Limb (tissue), 2 donors: Measurements from ENCODE around the gene PKNOX1.
"Not testable (repeated sequence)": the region's sequence is repeated elsewhere in the genome, so short reads cannot be mapped to it uniquely, and the experiment has no call there.

ENCODE experiments used
- DNase-seq, 2 donors: peaks; one replicate each; pipeline ENCODE4 v3.0.0-alpha.2; 2016; ENCODE audit errors: extremely low spot score in 2 of 2

PKNOX1 gene

DNA sequence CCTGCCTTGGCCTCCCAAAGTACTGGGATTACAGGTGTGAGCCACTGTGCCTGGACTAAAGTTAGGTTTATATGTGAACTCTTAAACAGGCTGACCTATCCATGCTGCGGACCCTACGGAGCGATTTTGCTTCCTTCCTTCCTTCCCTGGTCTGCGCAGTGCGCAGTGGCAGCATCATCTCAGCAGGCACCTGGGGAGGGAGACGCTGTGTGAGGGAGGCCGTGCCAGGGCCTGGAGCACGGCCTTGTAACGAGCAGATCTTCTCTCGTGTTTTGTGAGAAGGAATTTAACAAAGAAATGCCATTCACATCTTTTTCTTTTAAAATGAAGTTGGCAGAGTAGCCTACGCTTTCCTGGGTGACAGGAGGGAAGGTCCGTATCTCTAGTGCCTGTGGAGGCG is 45.8 kb downstream of the PKNOX1 start:
- no peak for DNase-seq

DNA sequence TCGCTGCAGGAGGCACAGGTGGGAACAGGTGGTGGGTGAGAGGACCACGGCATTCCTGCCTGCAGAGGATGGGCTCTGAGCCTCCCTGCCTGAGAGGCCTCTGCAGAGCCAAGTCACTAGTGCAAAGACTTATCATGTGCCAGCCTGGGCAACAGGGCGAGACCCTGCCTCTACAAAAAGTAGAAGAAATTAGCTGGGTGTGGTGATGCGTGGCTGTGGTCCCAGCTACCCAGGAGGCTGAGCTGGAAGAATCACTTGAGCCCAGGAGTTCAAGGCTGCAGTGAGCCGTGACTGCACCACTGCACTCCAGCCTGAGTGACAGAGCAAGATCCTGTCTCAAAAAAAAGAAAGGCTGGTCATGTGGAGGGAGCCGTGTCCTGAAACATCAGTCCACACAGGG is 46.4 kb downstream of the PKNOX1 start:
- no peak for DNase-seq

DNA sequence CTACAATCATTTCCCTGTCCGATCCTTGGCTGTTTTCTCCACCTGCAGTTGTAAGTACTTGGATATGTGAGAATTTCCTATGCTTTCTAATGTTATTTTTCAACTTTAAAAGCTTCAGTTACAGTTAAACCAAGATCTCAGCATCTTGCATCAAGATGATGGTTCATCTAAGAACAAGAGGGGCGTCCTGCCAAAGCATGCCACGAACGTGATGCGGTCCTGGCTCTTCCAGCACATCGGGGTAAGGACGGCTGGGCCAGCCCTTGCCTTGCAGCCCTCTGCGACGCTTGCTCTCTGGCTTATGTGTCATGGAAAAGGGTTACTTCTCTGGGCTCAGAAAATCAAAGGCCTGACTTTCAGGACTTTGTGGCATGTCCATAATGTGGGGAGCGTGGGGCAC is 46.8 kb downstream of the PKNOX1 start:
- no peak for DNase-seq

DNA sequence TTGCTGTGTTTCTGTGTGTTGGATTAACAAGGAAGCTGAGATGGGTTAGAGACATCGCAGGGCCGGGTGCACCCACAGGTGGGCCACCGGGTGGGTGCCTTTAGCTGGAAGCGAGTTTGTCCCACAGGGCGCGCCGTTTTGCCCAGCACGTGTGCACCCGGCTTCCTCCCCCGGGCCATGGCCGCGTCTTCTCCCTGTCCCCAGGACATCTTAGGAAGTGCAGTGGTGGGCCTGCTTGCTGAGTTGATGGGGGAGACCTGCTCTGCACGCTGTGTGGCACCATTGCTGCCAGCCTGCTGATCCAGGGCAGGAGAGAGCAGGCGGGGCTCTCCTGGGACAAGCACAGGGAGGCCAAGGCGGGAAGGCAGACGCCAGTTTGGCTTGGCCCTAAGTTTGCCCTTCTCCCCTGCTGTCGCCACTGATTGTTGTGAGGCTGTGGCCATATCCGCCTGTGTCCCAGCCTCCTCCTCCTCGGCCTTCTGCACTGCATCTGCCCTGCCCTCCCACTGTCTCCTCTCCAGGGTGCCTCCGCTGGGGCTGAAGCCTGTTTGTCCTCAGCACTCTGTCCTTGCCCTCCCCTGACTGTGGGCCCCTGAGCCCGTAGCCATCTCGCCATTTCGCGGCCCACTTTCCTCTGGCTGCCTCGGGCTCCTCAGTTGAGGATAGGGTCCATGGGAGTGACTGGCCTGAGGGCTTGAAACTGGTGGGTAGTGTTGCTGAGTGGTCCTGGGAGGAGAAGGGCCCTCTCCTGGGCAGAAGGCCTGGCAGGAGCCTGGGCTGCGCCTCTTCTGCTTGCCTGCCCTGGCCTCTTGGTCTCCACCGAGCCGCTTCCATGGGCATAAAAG is 47.6 kb downstream of the PKNOX1 start:
- no peak for DNase-seq

DNA sequence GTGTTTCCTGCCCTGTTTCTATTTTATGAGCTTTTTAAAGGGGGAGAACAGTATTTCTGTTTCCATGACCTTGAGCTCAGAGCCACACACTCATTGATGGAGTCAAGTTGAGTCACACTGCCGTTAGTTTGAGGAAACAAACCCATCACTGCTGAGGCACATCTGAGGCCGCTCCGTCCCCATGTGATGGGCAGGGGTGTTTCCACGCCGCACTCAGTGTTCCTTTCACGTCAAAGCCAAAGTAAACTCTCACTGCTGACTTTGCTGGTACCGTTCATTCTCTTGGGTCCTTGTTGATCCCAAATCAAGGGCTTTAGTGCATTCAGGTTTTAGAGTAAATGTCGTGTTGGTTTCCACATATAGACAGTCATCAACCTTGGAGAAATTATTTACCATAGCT is 48.8 kb downstream of the PKNOX1 start:
- no peak for DNase-seq

DNA sequence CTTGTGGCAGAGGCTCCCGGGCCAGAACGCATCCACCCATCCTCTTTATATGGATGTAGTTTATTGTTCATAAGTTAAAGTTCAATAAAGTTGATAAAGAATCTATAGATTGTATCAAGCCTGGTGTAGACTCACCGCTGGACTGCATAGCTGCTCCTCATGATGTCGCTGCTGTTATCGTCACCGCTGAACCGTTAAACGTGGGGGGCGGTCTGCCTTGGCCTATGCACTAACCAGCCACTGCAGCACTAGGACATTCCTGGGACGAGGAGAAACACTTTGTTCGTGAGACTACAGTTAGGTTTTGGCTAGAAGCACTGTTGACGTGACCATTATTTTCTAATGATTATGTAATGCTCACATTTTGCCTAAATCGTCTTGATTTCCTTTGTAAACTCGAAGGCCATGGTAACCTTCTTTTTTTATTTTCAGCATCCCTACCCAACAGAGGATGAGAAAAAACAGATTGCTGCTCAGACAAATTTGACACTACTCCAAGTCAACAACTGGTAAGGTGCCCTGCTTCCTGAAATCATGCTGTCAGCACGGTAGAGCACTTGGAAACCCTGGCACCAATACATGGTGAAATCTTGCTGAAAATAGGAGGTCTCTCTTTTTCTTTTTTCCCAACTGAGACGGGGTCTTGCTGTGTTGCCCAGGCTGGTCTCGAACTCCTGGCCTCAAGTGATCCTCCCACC is 50.2 kb downstream of the PKNOX1 start:
- DNase-seq = no peak

DNA sequence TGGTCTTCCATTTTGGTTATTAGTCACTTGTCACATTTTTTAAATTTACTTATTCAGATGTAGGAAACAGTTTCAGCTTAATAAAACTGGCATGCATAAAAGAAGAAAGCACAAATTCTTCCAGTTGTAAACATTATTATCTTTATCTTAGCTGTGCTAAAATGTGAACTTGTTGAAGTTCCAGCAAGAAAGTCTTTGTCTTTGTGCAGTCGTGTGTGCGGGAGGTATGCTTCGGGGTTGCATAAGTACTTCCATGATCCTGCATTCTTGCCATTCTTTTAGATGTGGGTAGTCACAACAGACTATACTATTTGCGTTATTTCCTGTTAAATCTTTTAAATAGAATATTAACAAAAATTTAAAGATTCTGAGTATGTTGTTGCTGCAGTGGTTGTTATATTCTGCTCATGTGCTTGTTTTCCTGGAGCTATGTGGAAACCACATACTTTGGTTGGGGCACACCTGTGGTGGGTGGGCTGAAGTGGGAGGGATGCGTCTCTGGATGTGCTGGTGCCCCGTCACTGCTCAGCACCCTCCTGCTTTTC is 51.3 kb downstream of the PKNOX1 start:
- DNase-seq = no peak

DNA sequence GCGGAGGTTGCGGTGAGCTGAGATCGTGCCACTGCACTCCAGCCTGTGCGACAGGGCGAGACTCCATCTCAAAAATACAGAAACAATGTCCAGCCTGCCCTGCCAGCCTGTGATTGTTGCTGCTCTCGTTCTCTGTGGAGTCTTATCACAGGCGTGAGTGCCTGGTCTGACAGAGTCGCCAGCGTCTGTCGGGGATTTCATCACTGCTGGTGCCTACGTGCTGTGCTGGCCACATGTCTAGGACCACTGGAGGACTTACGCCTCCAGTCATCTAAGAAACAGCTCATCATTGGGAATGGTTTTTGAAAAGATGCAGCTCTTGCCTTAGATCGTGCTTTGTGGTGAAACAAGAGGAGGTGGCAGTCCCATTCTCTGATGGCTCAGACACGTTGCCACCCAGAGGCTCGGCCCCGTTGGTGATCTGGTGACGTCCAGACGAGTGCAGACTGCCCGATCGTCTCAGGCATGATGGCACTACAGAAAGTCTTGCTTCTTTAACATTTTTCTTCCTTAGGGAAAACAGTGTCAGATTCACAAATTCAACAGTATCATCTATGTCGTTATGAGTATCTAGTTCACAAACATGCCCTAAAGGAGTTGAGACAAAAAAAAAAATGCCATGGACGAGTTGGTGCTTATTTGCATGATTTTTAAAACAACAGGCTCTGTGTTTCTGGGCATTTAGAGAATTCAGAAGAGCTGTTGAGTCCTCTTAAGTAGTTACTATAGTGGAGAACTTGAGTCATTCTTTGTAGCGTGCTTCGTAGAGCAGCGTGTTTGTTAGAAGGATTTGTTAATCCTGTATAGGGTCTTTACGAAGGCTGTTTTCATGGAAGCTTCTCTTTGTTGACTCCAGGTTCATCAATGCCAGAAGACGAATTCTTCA is 53.7 kb downstream of the PKNOX1 start:
- DNase-seq = no peak

DNA sequence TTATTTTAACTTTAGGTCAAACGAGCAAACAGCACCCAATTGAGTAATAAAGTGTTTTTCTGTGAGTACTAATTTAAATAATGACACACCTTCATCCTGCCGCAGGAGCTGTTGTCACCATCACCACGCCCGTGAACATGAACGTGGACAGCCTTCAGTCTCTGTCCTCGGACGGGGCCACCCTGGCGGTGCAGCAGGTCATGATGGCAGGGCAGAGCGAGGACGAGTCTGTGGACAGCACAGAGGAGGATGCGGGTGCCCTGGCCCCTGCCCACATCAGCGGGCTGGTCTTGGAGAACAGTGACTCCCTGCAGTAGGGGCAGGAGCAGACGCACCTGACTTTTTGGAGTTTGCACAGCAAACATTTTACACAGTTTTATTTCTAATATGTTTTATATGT is 55.4 kb downstream of the PKNOX1 start:
- no peak for DNase-seq

DNA sequence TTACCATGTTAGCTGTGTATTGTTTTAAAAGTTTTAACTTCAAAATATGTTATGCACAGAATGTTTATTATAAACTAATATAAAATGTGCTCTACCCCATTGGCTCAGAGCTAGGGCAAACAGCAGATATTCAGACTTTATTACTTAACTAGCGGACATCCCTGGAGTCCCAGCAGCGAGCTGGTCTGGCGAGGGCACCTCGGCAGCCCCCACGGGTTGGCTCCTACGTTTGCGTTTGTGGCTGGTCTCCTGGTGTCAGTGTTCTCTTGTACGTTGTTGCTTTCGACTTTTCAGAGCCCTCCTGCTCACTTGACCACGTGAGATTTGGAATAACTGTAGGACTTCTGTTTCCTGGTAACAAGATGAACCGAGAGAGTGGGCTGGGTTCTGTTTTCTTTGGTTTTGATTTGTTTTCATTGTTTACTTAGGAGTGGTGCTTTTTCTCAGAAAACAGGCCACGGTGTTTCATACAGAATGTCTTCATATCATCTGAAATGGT is 56.8 kb downstream of the PKNOX1 start:
- DNase-seq = no peak

DNA sequence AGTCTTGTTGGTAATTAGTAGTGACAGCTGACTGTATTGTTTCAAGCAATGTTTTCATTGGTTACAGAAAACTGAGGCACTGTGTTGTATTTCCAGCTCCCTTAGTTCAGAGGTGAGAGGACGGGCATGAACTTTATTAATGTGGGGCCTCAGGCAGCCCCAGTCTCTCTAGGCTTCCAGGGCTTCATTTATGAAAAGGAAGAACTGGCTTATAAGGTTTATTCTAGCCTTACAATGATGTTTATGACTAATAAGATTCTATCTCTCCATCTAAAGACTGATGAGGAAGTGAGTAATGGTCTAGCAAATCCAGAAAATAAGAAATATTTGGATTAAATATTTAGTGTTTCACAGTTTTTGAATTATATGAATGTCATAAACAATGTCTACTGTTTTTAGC is 59.7 kb downstream of the PKNOX1 start:
- DNase-seq = no peak

DNA sequence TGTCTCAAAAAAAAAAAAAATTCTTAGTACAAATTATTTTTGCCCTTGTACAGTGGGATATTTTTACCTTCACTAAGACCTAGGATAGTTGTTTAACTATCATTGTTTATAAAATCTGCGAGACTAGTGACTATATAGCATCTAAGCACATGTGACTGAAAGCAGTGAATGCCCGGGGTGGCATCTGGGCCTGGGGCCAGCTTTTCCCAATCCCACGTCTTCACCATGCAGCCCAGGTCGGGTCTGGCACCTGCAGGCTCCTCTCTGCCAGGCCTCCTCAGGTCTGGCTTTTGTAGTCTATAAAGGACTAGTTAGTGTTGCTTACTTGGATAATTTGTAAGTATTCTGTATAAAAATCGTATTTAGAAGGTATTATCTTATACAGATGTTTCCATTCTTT is 60.5 kb downstream of the PKNOX1 start:
- no peak for DNase-seq

DNA sequence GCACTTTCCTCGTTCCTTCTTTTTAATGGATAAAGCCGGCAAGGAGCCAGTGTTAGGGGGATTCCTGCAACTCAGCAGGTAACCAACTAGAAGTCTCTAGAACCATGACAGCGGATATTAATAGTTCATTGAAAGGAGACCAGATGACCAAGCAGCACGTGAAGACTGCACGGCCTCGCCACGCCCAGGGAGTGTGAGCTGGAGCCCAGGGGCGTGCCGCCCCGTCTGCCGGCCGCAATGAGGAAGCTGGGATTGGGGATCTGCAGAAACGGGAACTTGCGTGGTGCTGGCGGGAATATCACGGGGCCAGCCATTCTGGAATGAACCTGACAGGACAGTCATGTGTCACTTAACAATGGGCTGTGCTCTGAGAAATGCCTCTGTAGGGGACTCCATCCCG is 62.5 kb downstream of the PKNOX1 start:
- DNase-seq = not testable (repeated sequence)

DNA sequence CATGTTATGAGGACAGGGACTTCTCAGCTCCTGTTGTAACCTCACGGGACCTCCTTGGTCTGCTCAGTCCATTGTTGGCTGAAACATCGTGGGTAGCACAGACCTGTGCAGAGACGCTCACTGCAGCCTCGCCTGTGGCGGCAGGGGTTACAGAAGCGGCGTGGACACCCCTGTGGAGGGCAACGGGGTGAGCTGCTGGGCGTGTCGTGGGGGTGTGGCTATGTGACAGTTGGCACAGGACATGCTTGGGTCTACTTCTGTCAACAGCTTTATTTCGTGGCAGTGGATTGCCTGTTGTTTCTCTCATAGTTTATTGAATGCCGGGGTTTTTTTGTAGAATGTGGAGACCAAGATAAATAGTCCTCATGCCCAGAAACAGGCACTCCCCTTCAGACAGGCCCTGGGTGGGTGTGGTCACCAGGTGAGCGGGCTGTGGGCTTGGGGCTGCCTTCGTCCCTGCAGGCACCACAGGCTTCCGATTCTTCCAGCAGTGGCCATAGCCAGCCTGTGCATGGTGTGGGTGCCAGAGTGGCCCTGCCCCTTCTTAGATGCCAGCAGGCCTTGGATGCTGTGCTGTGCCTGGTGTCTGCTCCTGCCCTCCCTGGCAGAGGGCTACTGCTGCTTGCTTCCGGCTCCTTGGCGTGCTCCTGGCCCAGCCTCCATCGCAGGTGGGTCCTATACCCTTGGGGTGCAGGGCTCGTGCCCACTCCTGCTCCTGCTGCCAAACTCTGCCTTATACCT is 63.7 kb downstream of the PKNOX1 start:
- DNase-seq = not testable (repeated sequence)

DNA sequence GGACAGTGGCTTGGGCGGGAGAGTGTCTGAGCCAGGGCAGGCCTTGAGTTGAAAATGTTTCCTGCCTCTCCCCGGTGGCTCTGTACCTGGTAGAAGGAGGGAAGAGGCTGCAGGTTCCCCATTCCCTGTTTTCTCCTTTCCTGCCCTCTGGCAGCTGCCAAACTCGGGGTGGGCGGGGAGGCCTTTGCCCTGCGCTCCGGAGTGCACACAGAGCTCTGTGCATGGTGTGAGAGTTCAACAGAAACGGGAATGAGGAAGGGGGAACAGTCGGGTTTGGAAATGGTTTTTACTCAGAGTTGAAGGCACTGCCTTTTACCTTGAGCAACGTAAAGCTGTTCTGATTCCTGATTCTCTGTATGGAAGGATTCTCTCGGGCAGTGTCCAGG is 64.3 kb downstream of the PKNOX1 start:
- not testable (repeated sequence) for DNase-seq

DNA sequence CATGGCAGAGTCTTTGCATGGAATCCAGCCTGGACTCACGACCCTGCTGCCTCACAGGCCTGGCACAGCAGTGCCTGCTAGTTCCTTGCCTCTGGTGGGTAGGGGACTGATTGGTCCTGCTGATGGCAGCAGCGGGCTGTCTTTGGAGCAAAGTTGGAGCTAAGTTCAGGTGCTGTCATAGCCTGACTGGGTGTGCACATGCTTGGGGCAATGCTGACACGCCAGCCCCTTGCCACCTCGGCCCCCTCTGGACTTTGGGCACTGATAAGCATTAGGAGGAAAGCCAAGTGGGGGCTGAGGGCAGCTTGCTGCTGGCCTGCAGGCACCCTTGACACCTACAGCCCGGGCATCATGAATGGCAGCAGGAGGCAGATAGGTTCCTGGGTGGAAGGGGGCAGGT is 67.8 kb downstream of the PKNOX1 start:
- DNase-seq = not testable (repeated sequence)

DNA sequence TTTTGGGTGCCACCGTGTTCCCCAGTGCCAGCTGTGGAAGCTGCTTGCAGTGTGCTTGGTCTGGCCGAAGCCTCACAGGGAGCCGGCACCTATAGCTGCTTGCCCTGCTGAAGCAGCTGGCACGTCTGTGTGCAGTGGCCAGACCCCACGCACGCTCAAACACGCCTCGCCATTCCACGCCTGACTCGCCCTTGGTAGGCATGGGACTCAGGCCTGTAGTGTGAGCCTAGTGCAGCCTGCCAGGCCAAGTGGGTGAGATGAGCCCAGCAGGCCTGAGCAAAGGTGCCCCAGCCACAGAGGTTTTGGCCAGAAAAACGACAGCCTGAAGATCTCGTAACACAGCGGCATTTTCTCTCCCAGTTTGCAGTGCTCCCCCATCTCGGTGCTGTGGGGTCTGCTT is 68.9 kb downstream of the PKNOX1 start:
- DNase-seq = not testable (repeated sequence)

DNA sequence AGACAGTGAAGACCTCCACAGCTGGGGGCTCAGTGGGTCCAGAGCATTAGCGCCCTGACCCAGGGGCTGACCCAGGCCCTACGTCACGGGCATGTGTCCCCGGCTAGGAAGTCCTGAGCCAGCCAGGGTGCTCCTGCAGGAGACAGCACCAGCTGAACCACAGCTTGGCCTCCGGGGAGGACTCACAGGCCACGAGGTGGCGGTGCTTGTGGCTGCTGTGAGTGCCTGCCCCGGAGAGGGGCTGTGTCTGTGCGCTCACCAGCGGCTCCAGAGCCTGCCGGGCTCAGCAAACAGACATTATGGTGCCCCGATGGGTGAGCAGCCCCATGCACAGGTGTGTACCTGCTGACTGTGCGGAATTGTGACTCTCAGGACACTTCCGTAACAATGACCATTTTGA is 70.2 kb downstream of the PKNOX1 start:
- DNase-seq = not testable (repeated sequence)

DNA sequence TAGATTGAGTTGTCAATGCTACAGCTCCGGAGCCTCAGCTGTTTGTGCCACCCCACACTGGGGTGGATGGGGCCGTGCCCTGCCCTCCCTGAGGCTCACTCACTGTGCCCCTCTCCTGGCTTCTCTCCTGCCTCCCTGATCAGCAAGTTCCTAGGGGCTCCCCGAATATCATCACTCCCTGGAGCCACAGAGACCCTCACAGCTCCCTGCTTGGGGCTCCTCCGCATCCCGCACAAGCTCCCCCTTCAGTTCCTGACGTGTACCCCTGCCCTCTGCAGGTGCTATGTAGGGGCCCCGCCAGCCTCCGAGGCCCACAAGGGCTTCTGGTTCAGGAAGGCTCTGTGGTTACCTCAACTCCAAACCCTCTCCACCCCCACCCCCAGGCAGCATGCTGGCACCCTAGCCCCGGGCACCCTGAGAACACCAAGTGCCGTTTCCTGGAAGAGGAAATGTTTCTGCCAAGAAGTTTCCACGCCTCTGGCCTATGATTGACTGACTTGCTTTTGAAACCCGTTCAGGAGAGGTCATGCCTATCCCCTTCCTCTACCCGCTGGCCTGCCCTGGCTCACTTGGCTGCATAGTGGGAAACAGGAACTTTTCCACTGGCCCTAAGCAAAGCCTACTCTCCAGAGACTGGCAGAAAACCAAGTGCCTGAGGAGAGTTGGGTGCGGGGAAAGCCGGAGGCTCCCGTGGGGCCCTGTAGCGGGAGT is 71.0 kb downstream of the PKNOX1 start:
- DNase-seq = not testable (repeated sequence)
